Activated CD8-positive, alpha-beta memory T cell treated with anti-CD3 and anti-CD28 coated beads, Interleukin-2, amount 50 U/mL, for 1 hour (primary cell): Measurements from ENCODE around the gene MRPL53.

ENCODE experiments used
- DNase-seq: peaks from one replicate; pipeline ENCODE4 v3.0.0-alpha.2; 2020; ENCODE audit errors: extremely low read depth

The MRPL53 gene

DNA sequence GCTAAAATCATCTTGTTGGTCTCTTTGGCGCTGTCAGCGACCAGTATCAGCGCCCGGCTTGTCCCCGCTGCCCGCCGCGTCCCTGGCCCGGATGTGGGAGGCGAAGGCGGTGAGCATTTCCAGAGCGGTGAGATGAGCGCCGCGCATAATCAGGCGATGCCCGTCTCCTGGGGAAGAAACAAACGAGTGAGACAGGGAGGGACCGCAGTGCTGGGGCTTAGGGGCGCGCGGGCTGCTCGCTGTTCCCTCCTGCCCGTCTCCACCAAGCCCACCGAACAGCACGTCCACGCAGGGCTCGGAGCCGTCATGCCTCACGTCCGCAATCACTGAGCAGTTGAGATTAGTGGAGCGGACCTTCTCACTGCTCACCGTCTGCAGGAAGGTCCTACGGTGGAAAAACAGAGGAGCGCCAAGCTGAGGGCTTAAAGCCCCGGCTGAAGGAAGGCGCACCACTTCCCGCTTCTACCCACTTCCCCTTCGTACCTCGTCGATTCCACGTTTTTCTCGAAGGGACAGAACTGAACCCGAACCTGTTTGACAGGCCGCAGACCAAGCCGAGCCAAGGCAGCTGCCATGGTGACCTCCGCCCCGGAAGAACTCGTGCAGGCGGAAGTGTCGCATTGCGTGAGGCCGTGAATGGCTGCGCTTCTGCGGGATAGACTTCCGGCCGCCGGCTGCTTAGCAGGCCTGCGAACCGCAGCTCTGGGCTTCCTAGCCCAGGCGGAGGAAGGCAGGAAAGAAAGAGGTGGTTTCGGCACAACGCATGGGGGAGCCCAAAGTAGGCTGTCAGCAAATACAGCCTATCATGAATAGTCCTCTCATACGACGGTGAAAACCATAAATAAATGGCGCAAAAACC, at the start of gene MRPL53:
MRPL53 (minus strand) TSS at position 595 of the 859 bp plus-strand sequence; CDS start at position 575, 20 bp downstream.
- DNase-seq, result peak; percentile 97

DNA sequence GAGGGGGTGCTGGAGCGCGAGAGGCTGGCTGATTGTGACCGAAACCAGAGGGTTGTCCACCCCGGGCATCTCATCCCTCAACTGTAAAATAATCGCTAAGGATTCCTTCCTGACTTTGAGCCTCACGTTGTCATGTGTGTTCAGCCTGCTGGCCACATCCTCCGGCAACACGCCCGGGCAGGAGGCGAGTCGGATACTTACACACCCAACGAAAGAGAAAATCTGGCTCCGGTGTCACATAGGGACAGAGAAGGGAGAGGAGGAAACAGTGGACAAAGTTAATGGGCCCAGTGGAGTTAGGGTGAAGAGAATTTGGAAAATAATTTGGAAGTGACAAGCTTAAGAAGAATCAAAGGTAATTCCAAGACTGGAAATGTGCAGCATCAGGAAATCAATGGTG, 44.2 kb upstream of the MRPL53 start:
- no peak for DNase-seq

DNA sequence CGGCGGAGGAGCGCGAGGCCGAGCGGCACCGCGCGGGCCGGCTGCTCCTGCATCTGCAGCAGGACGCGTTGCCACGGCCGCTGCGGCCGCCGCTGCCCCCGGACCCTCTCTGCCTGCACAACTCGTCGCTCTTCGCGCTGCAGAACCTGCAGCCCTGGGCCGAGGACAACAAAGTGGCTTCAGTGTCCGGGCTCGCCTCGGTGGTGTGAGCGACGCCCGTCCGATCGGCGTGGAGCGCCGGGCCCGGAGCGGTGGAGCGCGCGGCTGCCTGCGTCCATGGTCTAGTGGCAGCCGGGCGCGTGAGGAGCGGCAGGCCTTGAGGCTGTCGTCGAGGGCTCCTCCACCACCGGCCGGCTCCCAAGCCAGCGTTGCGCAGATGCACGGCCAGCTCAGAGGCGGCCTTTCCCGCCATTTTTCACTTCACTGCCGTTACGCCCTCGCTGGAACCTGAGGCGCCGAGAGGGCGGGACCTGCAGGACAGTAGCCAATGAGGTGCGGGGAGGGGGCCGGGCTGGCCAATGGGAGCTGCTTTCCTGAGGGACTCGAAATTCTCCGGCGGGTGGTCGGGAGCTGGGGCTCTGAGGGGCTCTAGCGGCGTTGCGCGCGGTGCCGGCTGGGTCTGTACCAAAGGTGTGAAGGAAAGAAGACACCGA, 43.6 kb upstream of the MRPL53 start:
- DNase-seq, result peak; percentile 52

DNA sequence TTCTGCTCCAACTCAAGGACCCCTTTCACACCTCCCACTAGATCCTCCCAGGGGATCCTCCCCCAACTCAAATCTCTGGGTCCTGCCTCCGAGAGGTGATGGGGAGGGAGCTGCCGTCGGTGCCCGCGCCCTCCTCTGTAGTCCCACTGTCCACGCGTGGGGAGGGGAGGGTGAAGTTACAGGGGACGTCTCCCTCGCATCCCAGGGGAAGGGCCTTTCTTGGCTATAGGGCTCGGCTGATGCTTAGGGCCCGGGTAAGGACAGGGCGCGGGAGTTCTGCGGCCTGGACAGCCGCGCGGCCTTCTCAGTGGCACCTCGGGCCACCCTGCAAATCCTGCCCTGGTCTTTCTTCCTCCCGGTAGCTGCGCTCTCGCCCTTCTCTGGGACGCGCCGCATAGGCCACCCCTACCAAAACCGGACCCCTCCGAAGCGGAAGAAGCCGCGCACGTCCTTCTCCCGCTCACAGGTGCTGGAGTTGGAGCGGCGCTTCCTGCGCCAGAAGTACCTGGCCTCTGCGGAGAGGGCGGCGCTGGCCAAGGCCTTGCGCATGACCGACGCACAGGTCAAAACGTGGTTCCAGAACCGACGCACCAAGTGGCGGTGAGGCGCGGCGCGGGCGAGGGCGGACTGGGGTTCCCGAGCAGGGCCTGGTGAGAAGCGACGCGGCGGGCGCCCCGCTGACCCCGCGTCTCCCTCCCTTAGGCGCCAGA, 42.9 kb upstream of the MRPL53 start:
- DNase-seq, result no peak

DNA sequence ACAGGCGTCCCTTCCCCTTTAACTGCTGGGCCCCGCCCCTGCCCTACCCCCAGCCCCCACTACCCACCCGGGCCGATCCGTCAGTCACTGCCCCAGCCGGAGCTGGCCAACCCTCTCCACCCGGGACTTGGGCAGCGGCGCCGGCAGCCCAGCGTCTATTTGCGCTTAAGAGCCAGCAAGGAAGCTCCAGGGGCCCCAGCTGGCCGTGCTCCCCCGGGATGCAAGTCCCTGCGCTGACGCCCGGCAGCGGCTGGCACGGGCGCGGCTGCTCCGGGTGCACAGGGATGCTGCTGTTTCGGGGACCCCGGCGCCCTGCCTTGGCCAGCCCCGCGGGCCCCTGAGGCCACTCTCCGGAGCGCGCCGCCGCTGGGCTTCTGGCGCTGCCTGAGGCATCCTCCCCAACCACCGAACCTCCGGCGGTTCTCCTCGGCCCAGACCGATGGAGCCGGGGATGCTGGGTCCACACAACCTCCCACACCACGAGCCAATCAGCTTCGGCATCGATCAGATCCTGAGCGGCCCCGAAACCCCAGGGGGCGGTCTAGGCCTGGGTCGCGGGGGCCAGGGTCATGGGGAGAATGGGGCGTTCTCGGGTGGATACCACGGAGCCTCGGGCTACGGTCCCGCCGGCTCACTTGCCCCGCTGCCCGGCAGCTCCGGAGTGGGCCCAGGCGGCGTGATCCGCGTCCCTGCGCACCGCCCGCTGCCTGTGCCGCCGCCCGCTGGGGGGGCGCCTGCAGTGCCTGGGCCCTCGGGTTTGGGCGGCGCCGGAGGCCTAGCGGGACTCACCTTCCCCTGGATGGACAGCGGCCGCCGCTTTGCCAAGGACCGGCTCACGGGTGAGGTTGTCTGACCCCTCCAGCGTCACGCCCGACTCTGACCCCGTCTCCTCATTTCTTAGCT, 42.1 kb upstream of the MRPL53 start, which contains the start of gene TLX2:
TLX2 (plus strand) TSS at position 83 of the 903 bp plus-strand sequence; CDS start at position 440, 357 bp downstream.
- DNase-seq, result no peak

DNA sequence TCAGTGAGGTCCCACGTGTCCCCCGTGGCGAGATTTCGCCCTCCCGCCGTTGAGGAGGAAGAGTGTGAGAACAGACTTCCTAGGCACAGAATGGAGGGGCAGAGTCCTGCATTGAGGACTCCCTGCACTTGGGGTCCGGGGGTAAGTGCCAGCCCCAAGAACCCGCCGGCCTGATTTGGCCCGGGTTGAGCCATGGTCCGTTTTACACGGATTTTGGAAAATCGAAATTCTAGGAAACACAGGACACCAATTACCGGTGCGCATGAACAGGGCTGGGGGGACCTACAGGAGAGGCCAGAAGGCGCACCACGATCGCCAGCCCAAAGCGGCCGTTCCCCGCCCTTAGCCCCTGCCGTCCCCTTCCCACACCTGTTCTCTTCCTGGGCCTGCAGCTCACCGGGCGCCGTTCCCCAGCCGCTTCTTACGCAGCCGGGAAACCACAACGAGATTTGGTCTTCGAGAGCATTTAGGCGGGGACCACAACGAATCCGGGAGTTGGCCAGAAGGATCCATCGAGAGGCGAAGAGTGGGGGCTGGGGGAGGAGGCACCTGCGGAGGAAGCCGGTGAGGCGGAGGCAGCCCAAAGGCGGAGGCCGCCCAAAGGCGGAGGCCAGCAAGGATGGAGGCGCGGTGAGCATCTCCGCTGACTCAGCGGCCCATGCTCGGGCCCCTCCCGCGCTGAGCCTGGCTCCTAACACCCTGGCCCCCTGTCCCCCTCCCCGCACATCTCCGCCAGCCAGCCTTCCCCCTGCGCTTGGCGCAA, 41.3 kb upstream of the MRPL53 start:
- no peak for DNase-seq

DNA sequence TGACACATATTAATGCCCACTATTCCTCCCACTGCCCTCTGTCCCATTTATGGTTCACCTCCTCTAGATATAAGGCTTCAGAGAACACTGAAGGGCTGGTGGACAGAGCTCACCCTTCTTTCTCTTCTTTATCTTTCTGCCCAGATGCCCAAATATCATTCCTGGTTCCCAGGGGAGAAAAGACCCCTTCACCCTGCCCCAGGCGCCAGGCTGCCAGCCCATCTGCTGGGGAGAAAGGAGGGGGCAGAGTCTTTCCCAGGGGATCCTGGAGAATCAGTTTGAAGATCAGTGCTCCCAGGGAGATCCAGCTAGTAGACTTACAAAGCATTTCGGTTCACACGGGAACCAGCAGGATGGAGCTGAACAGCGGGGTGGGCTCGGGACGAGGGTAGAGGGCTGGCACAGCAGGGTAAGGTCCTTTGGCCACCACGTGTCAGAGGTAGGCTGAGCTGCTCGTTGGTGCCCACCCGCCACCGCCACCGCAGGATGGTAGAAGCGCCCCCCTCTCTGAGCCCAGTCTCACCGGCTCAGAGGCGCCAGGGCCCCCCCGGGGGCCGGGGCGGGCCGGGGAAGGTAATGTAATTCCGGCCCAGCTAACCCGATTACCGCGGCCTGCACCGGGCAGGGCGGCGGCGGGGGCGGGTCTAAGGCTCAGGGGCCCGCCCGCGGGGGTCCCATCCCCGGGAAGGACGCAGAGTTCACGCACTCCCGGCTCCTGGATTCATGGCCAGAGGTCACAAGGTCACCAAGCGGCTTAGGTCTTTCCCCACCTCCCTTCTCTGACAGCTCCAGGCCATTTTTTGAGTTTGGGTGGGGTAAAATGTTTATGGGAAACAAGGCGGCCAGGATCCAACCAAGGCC, 40.5 kb upstream of the MRPL53 start:
- DNase-seq, result no peak

DNA sequence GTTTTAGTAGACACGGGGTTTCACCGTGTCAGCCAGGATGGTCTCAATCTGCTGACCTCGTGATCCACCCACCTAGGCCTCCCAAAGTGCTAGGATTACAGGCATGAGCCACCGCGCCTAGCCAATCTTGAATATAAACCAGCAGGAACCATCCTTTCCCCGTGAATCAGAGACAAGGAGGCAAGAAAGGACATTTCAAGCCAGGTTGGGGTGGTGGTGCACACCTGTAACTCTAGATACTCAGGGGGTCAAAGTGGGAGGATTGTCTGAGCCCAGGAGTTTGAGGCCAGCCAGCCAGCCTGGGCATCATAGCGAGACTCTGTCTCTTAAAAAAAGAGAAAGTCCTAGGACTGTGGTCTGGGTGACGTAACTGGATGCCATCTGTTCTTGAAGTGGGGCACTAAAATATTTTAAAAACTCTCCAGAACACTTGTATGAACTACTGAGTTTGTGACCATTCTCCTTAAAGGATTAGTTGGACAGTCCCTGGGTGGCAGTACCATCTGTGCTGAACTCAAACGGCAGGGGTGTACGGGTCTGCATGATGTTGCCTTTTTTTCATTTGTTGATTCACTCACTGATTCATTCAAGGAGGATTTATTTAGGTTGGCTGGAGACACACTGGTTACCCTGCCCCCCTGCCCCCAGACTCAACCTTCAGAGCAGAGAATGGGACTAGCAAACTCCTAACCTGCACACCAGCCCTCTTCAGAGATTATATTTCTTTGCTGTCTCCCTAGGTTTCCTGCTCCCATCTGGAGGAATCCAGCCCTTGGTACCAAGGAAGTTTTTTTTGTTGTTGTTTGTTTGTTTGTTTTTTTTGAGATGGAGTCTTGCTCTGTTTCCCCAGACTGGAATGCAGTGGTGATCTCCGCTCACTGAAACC, 38.9 kb upstream of the MRPL53 start:
- DNase-seq, result no peak

DNA sequence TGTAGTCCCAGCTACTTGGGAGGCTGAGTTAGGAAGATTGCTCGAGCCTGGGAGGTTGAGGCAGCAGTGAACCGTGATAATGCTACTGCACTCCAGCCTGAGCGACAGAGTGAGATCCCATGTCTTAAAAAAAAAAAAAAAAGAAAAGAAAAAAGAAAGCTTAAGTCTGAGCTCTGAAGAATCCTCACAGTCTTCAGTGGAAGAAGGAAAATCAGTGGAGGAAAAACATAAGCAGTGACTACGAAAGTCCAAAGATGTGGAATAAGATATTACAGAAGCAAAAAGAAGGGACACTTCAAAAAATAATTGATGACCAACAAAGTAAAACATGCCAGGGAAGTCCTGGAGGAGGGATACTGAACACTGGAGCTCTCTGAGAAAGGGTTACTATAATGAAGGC, 37.8 kb upstream of the MRPL53 start:
- DNase-seq, result no peak

DNA sequence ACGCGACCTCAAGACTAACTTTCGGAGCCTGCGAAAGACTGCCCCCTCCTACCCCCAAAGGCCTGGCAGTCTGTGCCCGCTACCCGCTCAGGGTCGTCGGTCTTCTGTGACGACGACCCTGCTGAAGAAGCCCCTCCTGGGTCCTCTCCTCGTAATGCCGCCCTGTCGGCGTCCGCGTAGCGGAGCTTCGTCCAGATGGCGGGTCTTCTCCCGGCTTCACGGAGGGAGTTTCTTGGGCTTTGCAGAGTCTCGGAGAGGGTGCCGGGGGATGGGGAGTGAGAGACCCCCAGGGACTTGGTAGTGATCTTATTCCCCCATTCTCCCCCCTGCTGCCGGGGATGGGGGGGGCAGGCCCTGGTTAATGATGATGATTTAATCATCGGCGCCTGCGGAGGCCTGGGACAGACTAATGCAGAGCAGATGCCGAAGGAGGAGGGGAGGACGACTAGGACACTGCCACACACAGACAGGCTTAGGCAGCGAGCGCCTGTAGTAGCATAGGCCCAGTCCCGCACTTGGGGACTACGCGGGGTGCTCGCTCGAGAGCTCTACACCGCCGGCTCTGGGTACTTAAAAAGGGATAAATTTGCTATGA, 35.5 kb upstream of the MRPL53 start:
- DNase-seq, result no peak

DNA sequence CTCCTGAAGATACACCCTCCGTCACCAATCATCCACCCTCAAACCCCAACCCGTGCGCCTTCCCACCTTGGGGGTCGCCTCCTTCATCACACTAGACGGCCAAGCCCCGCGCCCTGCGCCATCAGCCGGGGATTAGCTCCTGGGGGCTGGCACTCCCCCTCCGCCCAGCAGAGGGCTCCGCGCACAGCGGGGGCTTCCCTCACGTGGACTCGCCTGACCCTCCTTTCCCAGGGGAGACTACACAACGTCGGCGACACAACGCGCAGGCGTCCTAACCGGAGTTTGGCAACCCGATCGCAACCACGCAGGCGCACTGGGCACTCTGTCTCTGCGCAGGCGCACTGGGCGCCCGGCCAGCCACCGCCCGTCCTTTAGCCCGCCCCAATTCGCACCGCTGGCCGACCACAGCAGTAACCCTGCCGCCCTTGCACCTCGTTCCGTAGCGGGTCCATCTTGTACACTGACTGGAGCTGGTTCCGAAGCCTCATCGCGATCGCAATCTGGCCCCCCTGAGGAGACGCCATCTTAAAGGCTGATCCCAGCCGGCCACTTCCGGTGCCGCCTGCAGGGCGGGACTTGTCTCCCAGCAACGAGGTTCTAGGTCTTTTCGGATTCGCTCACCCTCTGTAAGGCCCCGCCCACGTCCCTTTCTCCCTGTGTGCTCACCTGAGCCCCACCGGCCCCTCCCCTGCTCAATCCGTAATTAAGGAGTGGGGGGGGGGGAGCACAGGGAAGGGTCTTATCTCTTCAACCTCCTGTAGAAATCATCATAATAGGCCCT, 34.9 kb upstream of the MRPL53 start, which contains the start of gene PCGF1:
PCGF1 (minus strand) TSS at position 551 of the 781 bp plus-strand sequence; CDS start at position 524, 27 bp downstream.
- peak; percentile 94 for DNase-seq

DNA sequence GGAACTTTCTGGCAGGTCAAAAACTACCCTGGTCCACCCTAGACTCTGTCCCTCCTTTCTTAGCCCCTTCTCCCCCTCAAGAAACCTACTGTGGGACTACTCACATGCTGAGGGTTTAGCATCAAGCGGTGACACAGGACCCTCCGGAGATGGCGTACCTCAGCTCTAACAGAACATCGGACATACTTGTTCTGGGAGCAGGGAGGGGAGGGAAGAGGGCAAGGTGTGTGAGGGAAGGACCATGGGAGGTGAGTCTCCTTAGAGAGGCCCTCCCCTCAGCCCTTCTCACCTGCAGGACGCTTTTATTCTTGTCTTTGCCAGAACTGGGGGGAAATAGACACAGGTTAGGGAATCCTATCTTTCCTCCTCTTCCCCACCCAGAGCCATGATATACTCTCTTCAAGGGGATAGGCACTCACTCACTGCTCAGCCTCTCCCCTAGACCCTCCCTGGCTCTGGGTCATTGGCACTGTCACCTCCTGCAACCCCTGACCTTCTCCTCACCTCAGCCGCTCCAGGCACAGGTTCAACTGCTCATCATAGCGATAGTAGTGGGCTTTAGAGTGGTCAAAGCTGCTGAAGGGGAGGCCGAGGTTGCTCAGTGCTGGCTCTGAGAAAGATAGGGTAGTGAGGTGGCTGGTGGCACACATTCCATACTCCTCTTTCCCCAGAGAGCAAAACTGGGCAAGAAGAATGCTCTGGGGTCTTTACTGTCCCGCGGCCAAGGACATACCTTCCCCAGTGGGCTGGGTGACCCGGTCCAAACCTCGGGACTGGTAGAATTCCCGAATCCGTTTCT, 33.2 kb upstream of the MRPL53 start:
- DNase-seq, result no peak

DNA sequence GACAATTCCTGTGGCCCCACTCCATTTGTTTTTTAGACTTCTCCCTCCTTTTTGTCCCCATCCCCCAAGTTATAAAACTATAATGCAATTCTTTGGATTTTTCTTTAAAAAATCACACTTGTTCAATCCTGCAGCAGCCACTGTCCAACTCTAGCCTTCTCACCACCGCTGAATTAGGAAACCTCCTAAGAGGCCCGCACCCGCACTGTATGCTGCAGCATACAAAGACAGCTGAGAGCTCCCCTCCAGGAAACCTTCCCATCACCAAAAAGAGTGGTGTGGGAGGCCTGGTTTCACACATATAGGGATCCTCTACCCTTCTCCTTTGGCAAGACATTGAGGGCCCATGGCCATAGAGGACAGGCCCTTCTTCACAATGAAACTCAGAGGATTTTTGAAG, 32.1 kb upstream of the MRPL53 start:
- no peak for DNase-seq

DNA sequence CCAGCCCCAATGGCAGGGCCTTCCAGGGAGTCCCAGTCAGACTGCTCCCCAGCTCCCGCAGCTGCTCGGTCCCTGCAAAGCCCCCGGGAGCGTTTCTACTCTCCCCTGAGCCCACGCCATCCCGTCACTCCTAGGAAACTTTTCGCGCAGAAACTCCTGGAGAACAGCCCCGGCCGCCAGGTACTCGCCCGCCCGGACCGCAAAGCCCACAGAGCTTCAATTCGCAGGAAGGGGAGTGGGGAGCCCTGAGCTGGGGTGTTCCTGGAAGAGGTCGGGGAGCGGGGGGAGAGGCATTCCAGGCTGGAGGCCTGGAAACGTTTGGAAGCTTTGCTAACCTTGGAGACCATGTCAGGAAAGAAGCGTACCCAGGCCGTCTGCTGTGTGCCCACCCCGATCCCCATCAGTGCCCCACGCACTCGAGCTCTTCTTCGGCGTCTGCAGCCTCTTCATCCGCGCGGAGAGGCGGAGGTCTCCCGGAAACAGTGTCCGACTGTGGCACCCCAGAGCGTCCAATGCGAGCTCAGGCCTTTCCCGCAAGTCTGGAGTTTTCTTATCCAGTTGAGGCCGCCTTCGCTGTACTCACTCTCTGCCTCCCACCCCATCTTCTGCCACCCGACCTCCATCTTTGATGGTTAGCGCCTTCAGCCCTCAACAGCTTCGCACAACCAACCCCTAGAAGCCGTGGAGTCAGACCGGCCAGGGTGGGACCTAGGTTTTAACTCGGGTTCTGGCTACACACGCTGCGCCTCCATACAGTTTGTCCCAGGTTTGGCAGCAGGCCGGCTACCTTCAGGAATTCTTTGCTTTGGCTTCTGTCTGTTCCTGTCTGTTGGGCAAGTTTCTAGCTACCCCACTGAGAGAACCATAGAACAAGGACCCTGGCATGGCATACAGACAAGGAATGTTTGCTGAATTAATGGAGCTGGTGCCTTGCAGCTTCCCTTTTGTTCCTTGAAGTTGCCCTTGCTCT, 31.3 kb upstream of the MRPL53 start:
- no peak for DNase-seq
